Stimulated activated CD4-positive, alpha-beta T cell treated with anti-CD3 and anti-CD28 coated beads, Interleukin-1b, Interleukin-23, amount 100 ng/mL, for 1 hour (primary cell): ENCODE results near the gene GMDS.

Experiments used
- DNase-seq, 2 donors: peaks; one replicate each; pipeline ENCODE4 v3.0.0-alpha.2; 2020; ENCODE audit warnings: low read depth in 2 of 2

Gene GMDS

GRCh38 chr6:1591243-1591642 lies 654.2 kb downstream of the GMDS start:
- no peak for DNase-seq

GRCh38 chr6:1590580-1590979 lies 654.8 kb downstream of the GMDS start:
- no peak for DNase-seq

GRCh38 chr6:1589208-1589607 lies 656.2 kb downstream of the GMDS start:
- DNase-seq = no peak

- DNase-seq = no peak
Observed at GRCh38 chr6:1587977-1588376, 657.4 kb downstream of the GMDS start.

- no peak for DNase-seq
Observed at GRCh38 chr6:1587546-1587945, 657.9 kb downstream of the GMDS start.

GRCh38 chr6:1586861-1587450 lies 658.4 kb downstream of the GMDS start:
- no peak for DNase-seq

GRCh38 chr6:1586256-1586655 lies 659.1 kb downstream of the GMDS start:
- no peak for DNase-seq

- DNase-seq = no peak
Observed at GRCh38 chr6:1585669-1586049, 659.7 kb downstream of the GMDS start.

- DNase-seq = no peak
Observed at GRCh38 chr6:1584996-1585668, 660.3 kb downstream of the GMDS start.

- DNase-seq = no peak
Observed at GRCh38 chr6:1584146-1584545, 661.3 kb downstream of the GMDS start.

GRCh38 chr6:1581120-1581991 lies 664.0 kb downstream of the GMDS start:
- no peak for DNase-seq

GRCh38 chr6:1580585-1580984 lies 664.8 kb downstream of the GMDS start:
- no peak for DNase-seq

GRCh38 chr6:1580109-1580508 lies 665.3 kb downstream of the GMDS start:
- no peak for DNase-seq

GRCh38 chr6:1579096-1579495 lies 666.3 kb downstream of the GMDS start:
- no peak for DNase-seq

- no peak for DNase-seq
Observed at GRCh38 chr6:1577896-1578745, 667.3 kb downstream of the GMDS start.

GRCh38 chr6:1577146-1577680 lies 668.2 kb downstream of the GMDS start:
- no peak for DNase-seq

GRCh38 chr6:1576711-1577110 lies 668.7 kb downstream of the GMDS start:
- no peak for DNase-seq

GRCh38 chr6:1576166-1576565 lies 669.2 kb downstream of the GMDS start:
- no peak for DNase-seq

- DNase-seq = no peak
Observed at GRCh38 chr6:1575210-1576041, 670.0 kb downstream of the GMDS start.

GRCh38 chr6:1574890-1575209 lies 670.6 kb downstream of the GMDS start:
- DNase-seq = no peak
